HL-60/S4 treated with phorbol 12-myristate 13-acetate at 8.2 ng/mL for 4 days and 3 days (cell line): ENCODE data around the gene MAPK8.

Experiments
- in situ Hi-C: fragments of 300-500 bp; cut with MboI; formaldehyde crosslinking; loops from 2 replicates; pipeline ENCODE4 v1.15.0; 2022; ENCODE audit warnings: low sequenced_read_pairs

MAPK8 gene

GRCh38 chr10:48291190-48291589 lies 15.3 kb upstream of the MAPK8 start:
- in situ Hi-C loops, result no loop called here

- in situ Hi-C loops, result no loop called here
These were observed 13.9 kb upstream of the MAPK8 start for GRCh38 chr10:48292616-48293015.

- in situ Hi-C loops, result no loop called here
These were observed 12.0 kb upstream of the MAPK8 start for GRCh38 chr10:48294431-48294830.

GRCh38 chr10:48296576-48297098 lies 9.8 kb upstream of the MAPK8 start:
- in situ Hi-C loops, result no loop called here

- in situ Hi-C loops, result no loop called here
These were observed 7.4 kb upstream of the MAPK8 start for GRCh38 chr10:48299066-48299465.

GRCh38 chr10:48299692-48300091 lies 6.8 kb upstream of the MAPK8 start:
- in situ Hi-C loops, result no loop called here

GRCh38 chr10:48300556-48300955 lies 5.9 kb upstream of the MAPK8 start:
- in situ Hi-C loops, result no loop called here

- in situ Hi-C loops, result no loop called here
These were observed 3.7 kb upstream of the MAPK8 start for GRCh38 chr10:48302515-48303476.

- in situ Hi-C loops, result no loop called here
These were observed 592 bp upstream of the MAPK8 start for GRCh38 chr10:48305905-48306264.

- in situ Hi-C loops, result no loop called here
These were observed 613 bp downstream of the MAPK8 start for GRCh38 chr10:48306870-48307710.

GRCh38 chr10:48307711-48308018 lies 1.2 kb downstream of the MAPK8 start:
- in situ Hi-C loops, result no loop called here

- in situ Hi-C loops, result no loop called here
These were observed 3.3 kb downstream of the MAPK8 start for GRCh38 chr10:48309711-48310226.

- in situ Hi-C loops, result no loop called here
These were observed 7.6 kb downstream of the MAPK8 start for GRCh38 chr10:48314107-48314506.

- in situ Hi-C loops, result no loop called here
These were observed 9.8 kb downstream of the MAPK8 start for GRCh38 chr10:48316236-48316635.

GRCh38 chr10:48317321-48317990 lies 11.0 kb downstream of the MAPK8 start:
- in situ Hi-C loops, result no loop called here

- in situ Hi-C loops, result no loop called here
These were observed 15.5 kb downstream of the MAPK8 start for GRCh38 chr10:48322017-48322416.

GRCh38 chr10:48324580-48324979 lies 18.1 kb downstream of the MAPK8 start:
- in situ Hi-C loops, result no loop called here

- in situ Hi-C loops, result no loop called here
These were observed 23.8 kb downstream of the MAPK8 start for GRCh38 chr10:48330269-48330668.

GRCh38 chr10:48331436-48331835 lies 25.0 kb downstream of the MAPK8 start:
- in situ Hi-C loops, result no loop called here

- in situ Hi-C loops, result no loop called here
These were observed 25.8 kb downstream of the MAPK8 start for GRCh38 chr10:48332166-48332870.

- in situ Hi-C loops, result no loop called here
These were observed 26.4 kb downstream of the MAPK8 start for GRCh38 chr10:48332871-48333216.
